ENCODE data around the gene CXCR1. TPM values are rescaled to one million over a fixed set of nuclear protein-coding genes. Genes with fewer than 3 reads are reported as not detected.

Gene CXCR1
- total RNA-seq, 1 experiment from 2014 or later, result not detected

GRCh38 chr2:218128781-218129457 is 37.8 kb downstream of the CXCR1 start:
- Histone ChIP-seq H4K20me1 (ENCODE audit: control insufficient read depth, insufficient read depth, insufficient read length) (no peaks in the 10 kb centered on the region), H3K79me2 (ENCODE audit: insufficient read depth, low read length) (no peaks in the 10 kb centered on the region), H3K14ac (ENCODE audit: insufficient read depth, low read length) (no peak overlapping the region), H2AK5ac (ENCODE audit: insufficient read length, low read length) (no peak overlapping the region), H2BK120ac (ENCODE audit: low read depth, low read length, poor library complexity, severe bottlenecking) (no peak overlapping the region), H3K79me1 (ENCODE audit: insufficient read depth, low read depth, low read length, poor library complexity, severe bottlenecking) (no peaks in the 10 kb centered on the region), H3K9ac (ENCODE audit: extremely low read depth, insufficient read length, low read length) (no peak overlapping the region), H3K4me1 (ENCODE audit: insufficient read depth, low read length) (peaks cover 3% of the 10 kb centered on the region), H3K4me2 (ENCODE audit: insufficient read depth, insufficient read length, low read length) (no peak overlapping the region), H3K4ac (ENCODE audit: low read depth, low read length) (no peak overlapping the region), H4K91ac (ENCODE audit: insufficient read length, low read depth, low read length) (no peak overlapping the region), H3K23me2 (ENCODE audit: insufficient read length, low read depth, low read length, poor library complexity, severe bottlenecking) (no peaks in the 10 kb centered on the region), H3K9me3 (ENCODE audit: control insufficient read depth, low read depth, low read length) (no peaks in the 10 kb centered on the region), H3T11ph (ENCODE audit: low read length) (no peak overlapping the region), H4K8ac (replicated peaks; ENCODE audit: insufficient read length, low read depth, low read length) (no peak overlapping the region), H3K23ac (ENCODE audit: insufficient read length, low read depth, low read length) (no peak overlapping the region), H3K18ac (ENCODE audit: insufficient read length, low read depth, low read length) (no peak overlapping the region), H2BK5ac (ENCODE audit: insufficient read length, low read length) (no peak overlapping the region), H3K27ac (ENCODE audit: insufficient read length, low read depth, low read length) (no peak overlapping the region), H3K27me3 (ENCODE audit: insufficient read depth, low read length) (no peaks in the 10 kb centered on the region), H2BK12ac (ENCODE audit: insufficient read length, low read depth, low read length) (no peak overlapping the region), H2BK15ac (ENCODE audit: low read depth, low read length) (no peak overlapping the region), H2BK20ac (ENCODE audit: low read depth, low read length, poor library complexity, severe bottlenecking) (no peak overlapping the region), H4K5ac (ENCODE audit: insufficient read length, low read depth, low read length) (no peak overlapping the region), H3K56ac (ENCODE audit: insufficient read length, low read depth, low read length) (no peak overlapping the region), H2AFZ (ENCODE audit: low read length) (no peak overlapping the region)
- peak overlapping the region in 1 of 3 experiments; percentile 19; a peak in 1 of 7 replicates for H3K27ac Mint-ChIP-seq
- no peak overlapping the region for H3K4me3 Mint-ChIP-seq
- no peak for DNase-seq
- H3K4me1 Mint-ChIP-seq, result peaks cover 22 to 25% of the 10 kb centered on the region in 2 experiments
- no peaks in the 10 kb centered on the region for H3K36me3 Mint-ChIP-seq (ENCODE audit: insufficient read depth in 1 of 3, low read depth in 3 of 3)
- peaks cover 6% of the 10 kb centered on the region for H3K27me3 Mint-ChIP-seq (ENCODE audit: low read depth)
- no peak for TF ChIP-seq CTCF (conservative IDR thresholded peaks at IDR 0.05)
- H3K9me3 Mint-ChIP-seq, result no peaks in the 10 kb centered on the region; a peak in 1 of 5 replicates
- WGBS (ENCODE audit: extremely low coverage, insufficient read length, low lambda C conversion rate), result no CpG with 5 or more reads among the region's 6 CpGs

Measured in H9 (cell line).